A549 (cell line): ENCODE data around the gene ANKFN1. TPM values are rescaled to one million over a fixed set of nuclear protein-coding genes. Genes with fewer than 3 reads are reported as not detected.

Experiments used
- ATAC-seq, 2 experiments: fragments of 200-7000 bp in 1 of 2; fragments of >200 bp in 1 of 2; cut with Nextera tagmentation in 1 of 2; cut with Tn5 transposase in 1 of 2; 3 replicates each; pipeline versions ENCODE4 v1.8.0 to v1.9.1; 2018 to 2020; ENCODE audit warnings: mild to moderate bottlenecking in 1 of 2, moderate library complexity in 1 of 2
- CTCF ChIA-PET: fragments of 300-600 bp; sonication (Branson Sonifier 250); formaldehyde crosslinking; extraction: SDS; loops from one replicate; lab custom pipeline; 2021; ENCODE audit warnings: antibody characterized with exemption, inconsistent platforms; lab: Yijun Ruan, JAX
- POLR2A ChIA-PET: fragments of 350-600 bp; formaldehyde crosslinking; extraction: SDS; loops from one replicate; lab custom pipeline; 2021; ENCODE audit warnings: antibody characterized with exemption, inconsistent platforms; lab: Yijun Ruan, JAX
- DNase-seq, 2 experiments: peaks; one replicate each; pipeline versions ENCODE4 v3.0.0 to v3.0.0-alpha.2; 2011 to 2016; ENCODE audit warnings: low read depth in 1 of 2, low spot score in 1 of 2
- FAIRE-seq: peaks from 2 replicates; lab custom pipeline; 2011; peaks lifted over from hg19 to GRCh38; lab: Jason Lieb, UNC
- H3K27ac ChIP-seq, 2 experiments: fragments of >200 bp; sonication (Bioruptor Twin); formaldehyde crosslinking; 3 replicates each; pipeline ENCODE4 v1.5.1; 2016 to 2017
- H3K4me1 ChIP-seq: fragments of >200 bp; sonication (Bioruptor Twin); formaldehyde crosslinking; 3 replicates; pipeline ENCODE4 v1.6.1; 2016
- H3K4me2 ChIP-seq: fragments of >200 bp; sonication (Bioruptor Twin); formaldehyde crosslinking; 3 replicates; pipeline ENCODE4 v1.6.1; 2016
- H3K4me3 ChIP-seq: fragments of >200 bp; sonication (Bioruptor Twin); formaldehyde crosslinking; 3 replicates; pipeline ENCODE4 v1.5.1; 2016
- H3K9me3 ChIP-seq: fragments of >200 bp; sonication (Bioruptor Twin); formaldehyde crosslinking; 3 replicates; pipeline ENCODE4 v1.6.1; 2016
- BHLHE40 ChIP-seq: IDR thresholded peaks from 2 replicates; pipeline ENCODE4 v1.6.1; 2012; ENCODE audit warnings: low read depth, low read length, inconsistent platforms
- CBX2 ChIP-seq: fragments of 200-600 bp; sonication (generic); IDR thresholded peaks from 2 replicates; pipeline ENCODE4 v1.6.1; 2016; ENCODE audit warnings: low read depth, mild to moderate bottlenecking, borderline replicate concordance
- CEBPB ChIP-seq, 2 experiments: fragments of >200 bp in 1 of 2; sonication (Bioruptor Twin) in 1 of 2; formaldehyde crosslinking in 1 of 2; IDR thresholded peaks; 2 replicates each; pipeline ENCODE4 v1.6.1; 2012 to 2016
- EHF ChIP-seq: fragments of 250-450 bp; sonication (Bioruptor Pico); IDR thresholded peaks from 2 replicates; pipeline ENCODE4 v1.5.0; 2020; ENCODE audit warnings: mild to moderate bottlenecking
- EHMT2 ChIP-seq: fragments of 200-600 bp; sonication (generic); IDR thresholded peaks from 2 replicates; pipeline ENCODE4 v1.6.1; 2016; ENCODE audit warnings: antibody characterized with exemption, low read depth, mild to moderate bottlenecking, moderate library complexity
- EP300 ChIP-seq, 2 experiments: fragments of >200 bp; sonication (Bioruptor Twin); formaldehyde crosslinking; IDR thresholded peaks; 2 replicates in 1 of 2; 3 replicates in 1 of 2; pipeline ENCODE4 v1.6.1; 2016 to 2017
- FOSB ChIP-seq: fragments of 250-450 bp; sonication (Bioruptor Pico); IDR thresholded peaks from 2 replicates; pipeline ENCODE4 v1.5.0; 2020; ENCODE audit warnings: mild to moderate bottlenecking, moderate library complexity
- HDAC2 ChIP-seq: fragments of 200-600 bp; sonication (generic); IDR thresholded peaks from 2 replicates; pipeline ENCODE4 v1.6.1; 2016
- HES2 ChIP-seq: fragments of >200 bp; sonication (Bioruptor Twin); formaldehyde crosslinking; IDR thresholded peaks from 2 replicates; pipeline ENCODE4 v1.6.1; 2016
- HEYL ChIP-seq: fragments of 250-450 bp; sonication (Bioruptor Pico); IDR thresholded peaks from 2 replicates; pipeline ENCODE4 v1.8.0; 2021; ENCODE audit warnings: mild to moderate bottlenecking, moderate library complexity
- JUN ChIP-seq, 2 experiments: fragments of >200 bp; sonication (Bioruptor Twin); formaldehyde crosslinking; IDR thresholded peaks; 2 replicates in 1 of 2; 3 replicates in 1 of 2; pipeline ENCODE4 v1.6.1; 2016 to 2017
- MAFK ChIP-seq: fragments of 450-650 bp; IDR thresholded peaks from 2 replicates; pipeline ENCODE4 v1.6.1; 2014; ENCODE audit not compliant: partially characterized antibody
- MAZ ChIP-seq: fragments of 150-350 bp; IDR thresholded peaks from 2 replicates; pipeline ENCODE4 v1.6.1; 2014; ENCODE audit warnings: antibody characterized with exemption, low read depth, low read length, borderline replicate concordance
- MYC ChIP-seq: IDR thresholded peaks from 2 replicates; pipeline ENCODE4 v1.6.1; 2012; ENCODE audit warnings: mild to moderate bottlenecking, inconsistent platforms, low read length, improper control_type of control experiment, borderline replicate concordance
- NFE2L2 ChIP-seq: fragments of 150-350 bp; conservative IDR thresholded peaks from 2 replicates; pipeline ENCODE4 v1.6.1; 2014; ENCODE audit warnings: low read length
- NPAS2 ChIP-seq: fragments of 250-450 bp; sonication (Bioruptor Pico); IDR thresholded peaks from 2 replicates; pipeline ENCODE4 v1.8.0; 2022; ENCODE audit warnings: mild to moderate bottlenecking, moderate library complexity, borderline replicate concordance
- NR3C1 ChIP-seq: fragments of >200 bp; sonication (Bioruptor Twin); formaldehyde crosslinking; IDR thresholded peaks from 3 replicates; pipeline ENCODE4 v1.6.1; 2017
- PBX3 ChIP-seq: IDR thresholded peaks from 2 replicates; pipeline ENCODE4 v1.6.1; 2012
- RAD21 ChIP-seq, 2 experiments: fragments of >200 bp in 1 of 2; sonication (Bioruptor Twin) in 1 of 2; formaldehyde crosslinking in 1 of 2; IDR thresholded peaks in 1 of 2; conservative IDR thresholded peaks in 1 of 2; 2 replicates in 1 of 2; 3 replicates in 1 of 2; pipeline ENCODE4 v1.6.1; 2012 to 2018; ENCODE audit warnings: inconsistent platforms in 1 of 2
- RFX5 ChIP-seq: fragments of 450-650 bp; IDR thresholded peaks from 2 replicates; pipeline ENCODE4 v1.7.1; 2014; ENCODE audit warnings: antibody characterized with exemption, mild to moderate bottlenecking, moderate library complexity
- RNF2 ChIP-seq: fragments of 200-600 bp; sonication (generic); IDR thresholded peaks from 2 replicates; pipeline ENCODE4 v1.6.1; 2016; ENCODE audit warnings: low read depth, mild to moderate bottlenecking, antibody characterized with exemption, moderate library complexity, borderline replicate concordance
- SMC3 ChIP-seq: fragments of >200 bp; sonication (Bioruptor Twin); formaldehyde crosslinking; IDR thresholded peaks from 3 replicates; pipeline ENCODE4 v1.6.1; 2018; ENCODE audit warnings: inconsistent platforms
- ZC3H11A ChIP-seq: fragments of 450-650 bp; IDR thresholded peaks from 2 replicates; pipeline ENCODE4 v1.6.1; 2014; ENCODE audit warnings: antibody characterized with exemption, mild to moderate bottlenecking
- ZFP36 ChIP-seq: fragments of 450-650 bp; IDR thresholded peaks from 2 replicates; pipeline ENCODE4 v1.6.1; 2014; ENCODE audit warnings: borderline replicate concordance; ENCODE audit not compliant: partially characterized antibody
- ZSCAN20 ChIP-seq: fragments of 250-450 bp; sonication (Bioruptor Pico); IDR thresholded peaks from 2 replicates; pipeline ENCODE4 v1.8.0; 2022; ENCODE audit warnings: mild to moderate bottlenecking, moderate library complexity
- WGBS: methylation state at CpG from one replicate; pipeline ENCODE4 v1.1.6; 2017; ENCODE audit errors: missing lambda C conversion rate; 5-methylcytosine and 5-hydroxymethylcytosine counted together
- polyA plus RNA-seq, 4 experiments: library from polyadenylated mRNA; depleted of rRNA in 3 of 4; stranded (reverse); fragments of >200 nt; fragmentation: RNase III in 1 of 4; extraction: RNeasy Plus Mini Kit Qiagen cat#74134 plus additional on column Dnase treatment in 1 of 4; gene quantifications; 2 replicates in 3 of 4; 3 replicates in 1 of 4; pipeline ENCODE4 v1.2.3, GENCODE V29; 2011 to 2017

Gene ANKFN1
- polyA plus RNA-seq, 2 of the 4 experiments (the other 2 are of a cell fraction) = 0.37 TPM; not detected in 1

- TF ChIP-seq PBX3 (no peak), EHMT2 (no peak), JUN (IDR thresholded peaks at IDR 0.05) (no peak), EHF (no peak), FOSB (no peak), SMC3 (no peak), ZC3H11A (no peak)
These were observed 18.1 kb downstream of the ANKFN1 start (continued) for GRCh38 chr17:56171186-56171959.

- H3K9me3 ChIP-seq = no peaks in the 10 kb centered on the region
- no peak overlapping the region for H3K4me3 ChIP-seq
- peaks cover 3% of the 10 kb centered on the region; the same call in 1 of the 3 replicates for H3K4me1 ChIP-seq
- DNase-seq (no peak), ATAC-seq (peak in 1 of 2 experiments; percentile 35; a peak in 3 of 6 replicates), FAIRE-seq (no peak)
- ChIA-PET POLR2A (no interaction called here), CTCF (interaction anchor here (0.6 to 1.4 kb wide), 3 partner anchors 9 to 543 kb away, joined by 3 to 4 read pairs (median 4); no protein-coding TSS in a partner anchor)
- no peak overlapping the region for H3K27ac ChIP-seq
- TF ChIP-seq CEBPB (IDR thresholded peaks at IDR 0.05) (no peak), BHLHE40 (no peak), ZSCAN20 (CRISPR knock-in tag) (no peak), HEYL (CRISPR knock-in tag) (no peak), RAD21 (conservative IDR thresholded peaks at IDR 0.05 in 1 of 2, IDR thresholded peaks at IDR 0.05 in 1 of 2) (no peak), RNF2 (no peak), MYC (no peak), NR3C1 (no peak)
- WGBS = 12% methylated on average over 5 of the region's 5 CpGs
- H3K4me2 ChIP-seq = no peak overlapping the region
These were observed 19.3 kb downstream of the ANKFN1 start for GRCh38 chr17:56172517-56172982.

GRCh38 chr17:56173026-56173425 is 19.8 kb downstream of the ANKFN1 start:
- TF ChIP-seq NFE2L2 (no peak), RAD21 (conservative IDR thresholded peaks at IDR 0.05 in 1 of 2, IDR thresholded peaks at IDR 0.05 in 1 of 2) (0 out of 5 replicates have a peak, but pooled peaks of 1 of the 2 experiments have one; percentile 6), HDAC2 (no peak), EP300 (IDR thresholded peaks at IDR 0.05) (no peak), MAFK (no peak)
- CTCF ChIA-PET = interaction anchor here (0.6 to 1.4 kb wide), 3 partner anchors 10 to 543 kb away, joined by 3 to 4 read pairs (median 4); no protein-coding TSS in a partner anchor
- ATAC-seq (peak in 1 of 2 experiments; percentile 77; a peak in 3 of 6 replicates), FAIRE-seq (no peak), DNase-seq (no peak)
- Histone ChIP-seq H3K27ac (no peak overlapping the region), H3K4me2 (no peak overlapping the region), H3K4me1 (peaks cover 3% of the 10 kb centered on the region; the same call in 1 of the 3 replicates), H3K4me3 (no peak overlapping the region), H3K9me3 (no peaks in the 10 kb centered on the region)
- POLR2A ChIA-PET = no interaction called here
- 15% methylated on average over 1 of the region's 1 CpG for WGBS

- H3K4me1 ChIP-seq = peaks cover 3% of the 10 kb centered on the region; the same call in 1 of the 3 replicates
- TF ChIP-seq NPAS2 (CRISPR knock-in tag) (no peak), HES2 (no peak), CBX2 (no peak), ZFP36 (no peak), RFX5 (no peak), MAZ (no peak), CEBPB (IDR thresholded peaks at IDR 0.05) (no peak), ZC3H11A (no peak), MAFK (no peak)
- TF ChIP-seq, all 56 proteins: peak for 0
- H3K9me3 ChIP-seq = no peaks in the 10 kb centered on the region
- ATAC-seq = no peak
- WGBS = 7% methylated on average over 3 of the region's 3 CpGs
- no peak for DNase-seq
- FAIRE-seq = no peak
- no peak overlapping the region for H3K4me3 ChIP-seq
- CTCF ChIA-PET = no interaction called here
- POLR2A ChIA-PET = no interaction called here
- no peak overlapping the region for H3K27ac ChIP-seq
- no peak overlapping the region for H3K4me2 ChIP-seq
These were observed 20.9 kb downstream of the ANKFN1 start for GRCh38 chr17:56173958-56174835.
